Tibial nerve (tissue), 4 donors: ENCODE data around the gene GPR142.

Source experiments
- EP300 ChIP-seq, 2 donors: sonication (generic); formaldehyde crosslinking; IDR thresholded peaks; one replicate each; pipeline ENCODE4 v1.6.1; 2017; ENCODE audit warnings: antibody characterized with exemption in 2 of 2, mild to moderate bottlenecking in 1 of 2
- POLR2A ChIP-seq, 2 donors: fragments of 450-650 bp; IDR thresholded peaks; one replicate each; pipeline ENCODE4 v1.6.1; 2017; ENCODE audit warnings: antibody characterized with exemption in 2 of 2, mild to moderate bottlenecking in 2 of 2, moderate library complexity in 2 of 2
- TF ChIP-seq, protein P1 (sequence below), 5 experiments: fragments of 200-600 bp in 3 of 5; fragments of 450-650 bp in 2 of 5; sonication (generic) in 3 of 5; IDR thresholded peaks; one replicate each; pipeline ENCODE4 v1.5.1; 2016 to 2019; ENCODE audit warnings: antibody characterized with exemption in 5 of 5, mild to moderate bottlenecking in 3 of 5, moderate library complexity in 2 of 5

- TF ChIP-seq, protein P1, sequence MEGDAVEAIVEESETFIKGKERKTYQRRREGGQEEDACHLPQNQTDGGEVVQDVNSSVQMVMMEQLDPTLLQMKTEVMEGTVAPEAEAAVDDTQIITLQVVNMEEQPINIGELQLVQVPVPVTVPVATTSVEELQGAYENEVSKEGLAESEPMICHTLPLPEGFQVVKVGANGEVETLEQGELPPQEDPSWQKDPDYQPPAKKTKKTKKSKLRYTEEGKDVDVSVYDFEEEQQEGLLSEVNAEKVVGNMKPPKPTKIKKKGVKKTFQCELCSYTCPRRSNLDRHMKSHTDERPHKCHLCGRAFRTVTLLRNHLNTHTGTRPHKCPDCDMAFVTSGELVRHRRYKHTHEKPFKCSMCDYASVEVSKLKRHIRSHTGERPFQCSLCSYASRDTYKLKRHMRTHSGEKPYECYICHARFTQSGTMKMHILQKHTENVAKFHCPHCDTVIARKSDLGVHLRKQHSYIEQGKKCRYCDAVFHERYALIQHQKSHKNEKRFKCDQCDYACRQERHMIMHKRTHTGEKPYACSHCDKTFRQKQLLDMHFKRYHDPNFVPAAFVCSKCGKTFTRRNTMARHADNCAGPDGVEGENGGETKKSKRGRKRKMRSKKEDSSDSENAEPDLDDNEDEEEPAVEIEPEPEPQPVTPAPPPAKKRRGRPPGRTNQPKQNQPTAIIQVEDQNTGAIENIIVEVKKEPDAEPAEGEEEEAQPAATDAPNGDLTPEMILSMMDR (IDR thresholded peaks at IDR 0.05): no peak
- no peak for TF ChIP-seq POLR2A (IDR thresholded peaks at IDR 0.05)
- no peak for TF ChIP-seq EP300 (IDR thresholded peaks at IDR 0.05)
These were observed 48.9 kb upstream of the GPR142 start for GRCh38 chr17:74318391-74318790.
